SJCRH30 (cell line): ENCODE results near the gene P4HA1. TPM values are rescaled to one million over a fixed set of nuclear protein-coding genes. Genes with fewer than 3 reads are reported as not detected.
"Not testable (repeated sequence)": the region's sequence is repeated elsewhere in the genome, so short reads cannot be mapped to it uniquely, and the experiment has no call there.

ENCODE experiments used
- DNase-seq, 2 experiments: peaks; one replicate each; pipeline ENCODE4 v3.0.0-alpha.2; 2015 to 2020
- H3K27ac ChIP-seq: fragments of 250-450 bp; sonication (Bioruptor Pico); 2 replicates; pipeline ENCODE4 v1.5.1; 2020; ENCODE audit warnings: mild to moderate bottlenecking, moderate library complexity
- H3K27me3 ChIP-seq: fragments of 250-450 bp; sonication (Bioruptor Pico); 2 replicates; pipeline ENCODE4 v1.5.1; 2020; ENCODE audit warnings: mild to moderate bottlenecking, moderate library complexity
- H3K36me3 ChIP-seq: fragments of 250-450 bp; sonication (Bioruptor Pico); 2 replicates; pipeline ENCODE4 v1.5.1; 2020; ENCODE audit warnings: mild to moderate bottlenecking, moderate library complexity
- H3K4me1 ChIP-seq: fragments of 250-450 bp; sonication (Bioruptor Pico); 2 replicates; pipeline ENCODE4 v1.5.1; 2020; ENCODE audit warnings: mild to moderate bottlenecking, moderate library complexity
- H3K4me3 ChIP-seq: fragments of 250-450 bp; sonication (Bioruptor Pico); 2 replicates; pipeline ENCODE4 v1.5.1; 2020; ENCODE audit warnings: mild to moderate bottlenecking, moderate library complexity
- H3K9me3 ChIP-seq: fragments of 250-450 bp; sonication (Bioruptor Pico); replicated peaks from 2 replicates; pipeline ENCODE4 v1.5.1; 2020; ENCODE audit warnings: mild to moderate bottlenecking, moderate library complexity
- total RNA-seq: library from RNA; depleted of rRNA; stranded (reverse); fragments of >200 nt; shearing (Covaris generic); gene quantifications from 2 replicates; pipeline ENCODE4 v1.2.3, GENCODE V29; 2014; rRNA removed

The P4HA1 gene
- total RNA-seq, result 78.0 and 82.4 TPM in 2 replicates

DNA sequence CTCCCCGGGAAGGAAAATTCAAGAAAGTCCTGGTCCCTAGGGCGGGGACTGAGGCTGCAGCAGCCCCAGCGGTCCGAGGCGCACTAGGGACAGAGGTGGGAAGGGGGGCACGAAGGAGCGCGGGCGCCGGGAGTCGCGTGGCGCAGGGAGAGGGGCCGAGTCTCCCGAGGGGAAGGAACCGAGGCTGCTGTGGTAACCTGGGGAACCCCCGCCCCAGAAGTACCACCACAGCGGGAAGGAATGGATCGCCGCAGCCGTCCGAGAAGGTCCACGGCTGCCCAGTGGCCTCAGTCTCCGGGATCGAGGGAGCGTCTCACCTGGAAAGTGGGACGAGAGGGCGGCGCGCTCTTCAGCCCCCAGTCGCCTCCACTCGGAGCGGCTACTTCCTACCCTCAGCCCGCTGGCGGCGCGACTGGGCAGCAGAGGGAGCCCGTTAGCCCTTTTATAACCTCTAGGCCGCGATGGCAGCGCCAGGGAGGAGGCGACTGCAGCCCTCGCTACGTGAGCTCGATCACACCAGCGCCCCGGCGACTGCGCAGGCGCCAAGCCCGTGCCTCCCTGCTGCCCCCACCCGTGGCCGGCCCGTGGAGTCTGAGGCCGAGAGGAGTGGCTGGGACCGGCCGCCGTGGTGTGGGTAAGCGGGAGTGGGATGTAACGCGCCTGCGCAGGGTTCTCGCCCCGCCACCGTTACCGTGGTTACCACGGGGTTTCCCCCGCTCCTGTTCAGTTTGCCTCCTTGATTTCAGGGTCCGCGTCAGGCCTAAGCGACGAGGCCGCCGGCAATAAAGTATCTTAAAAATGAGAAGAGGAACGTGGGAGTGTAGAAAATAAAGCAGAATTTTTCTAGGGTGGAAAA lies at the start of gene P4HA1:
Gene P4HA1, minus strand, starts transcription at position 418 of the 856 bp plus-strand sequence. CDS start 21,983 bp downstream, outside the sequence.
- no peaks in the 10 kb centered on the region for H3K27me3 ChIP-seq

DNA sequence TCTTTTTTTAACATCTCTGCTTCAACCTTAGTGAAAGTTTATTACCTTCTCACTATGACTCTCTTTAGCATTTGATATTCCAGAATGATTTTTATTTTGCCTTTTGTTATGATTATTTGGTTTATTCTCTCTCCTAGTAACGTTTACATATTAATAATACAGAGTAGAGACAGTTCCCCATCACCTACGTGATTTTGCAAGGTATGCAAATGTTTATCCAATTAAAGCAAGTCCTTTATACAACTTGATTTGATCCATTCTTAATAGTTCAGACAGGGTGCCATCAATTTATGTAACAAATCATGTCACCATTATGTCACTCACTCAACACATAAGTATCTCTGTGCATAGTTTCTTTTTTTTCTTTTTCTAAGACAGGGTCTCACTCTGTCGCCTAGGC lies 44.9 kb upstream of the P4HA1 start:
- no peak for DNase-seq
- Histone ChIP-seq H3K27me3 (no peaks in the 10 kb centered on the region), H3K4me1 (no peaks in the 10 kb centered on the region), H3K27ac (no peak overlapping the region), H3K36me3 (peaks cover 66% of the 10 kb centered on the region), H3K4me3 (no peak overlapping the region), H3K9me3 (no peaks in the 10 kb centered on the region)

More for the DNA sequence above, at the start of gene P4HA1:
- H3K4me3 ChIP-seq, result peak within 1 kb of the TSS; percentile 72
- no peaks in the 10 kb centered on the region for H3K9me3 ChIP-seq
- H3K27ac ChIP-seq, result peak within 1 kb of the TSS; percentile 57
- peak; percentile 99 for DNase-seq
- no peaks in the 10 kb centered on the region for H3K4me1 ChIP-seq
- no peaks in the 10 kb centered on the region for H3K36me3 ChIP-seq

DNA sequence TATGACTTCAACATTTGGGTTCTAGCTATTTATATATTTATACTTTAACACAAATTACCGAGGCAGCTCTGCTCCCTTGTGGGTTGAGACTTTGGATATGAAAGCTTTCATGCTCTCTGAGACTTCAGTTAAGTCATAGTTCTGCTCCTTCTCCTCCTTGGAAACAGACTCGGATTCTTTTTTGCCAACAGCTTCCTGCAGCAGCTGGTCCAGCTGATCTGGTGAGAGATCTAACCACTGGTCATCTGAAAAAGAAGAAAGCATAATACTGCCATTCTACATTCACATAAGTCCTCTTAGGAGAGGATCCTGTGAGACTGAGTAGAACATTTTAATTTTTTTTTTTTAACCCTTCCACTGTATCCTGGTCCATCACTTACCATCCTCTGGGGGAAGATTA lies 42.6 kb upstream of the P4HA1 start:
- no peaks in the 10 kb centered on the region for H3K4me1 ChIP-seq
- H3K4me3 ChIP-seq, result no peak overlapping the region
- H3K27ac ChIP-seq, result no peak overlapping the region
- DNase-seq, result no peak
- H3K27me3 ChIP-seq, result no peaks in the 10 kb centered on the region
- no peaks in the 10 kb centered on the region for H3K9me3 ChIP-seq
- peaks cover 74% of the 10 kb centered on the region for H3K36me3 ChIP-seq

DNA sequence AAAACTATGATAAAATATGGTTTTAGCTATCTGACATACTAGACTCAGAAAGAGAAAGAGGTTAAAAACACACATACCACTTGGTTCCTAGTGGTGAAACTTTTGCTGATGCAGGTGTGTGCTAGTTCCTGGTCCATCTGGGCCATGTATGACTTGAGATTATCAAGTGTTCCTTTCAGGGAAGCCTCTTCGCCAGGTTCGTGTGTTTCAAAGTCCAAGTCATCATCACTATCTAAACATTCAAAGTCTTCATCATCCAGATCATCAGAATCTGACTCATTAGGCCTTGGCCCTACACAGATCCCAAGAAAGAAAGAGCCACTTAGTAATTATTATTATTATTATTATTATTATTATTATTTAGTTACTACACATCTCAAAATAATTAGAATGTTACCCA lies 40.0 kb upstream of the P4HA1 start:
- Histone ChIP-seq H3K36me3 (peaks cover 88% of the 10 kb centered on the region), H3K4me3 (no peak overlapping the region), H3K27ac (no peak overlapping the region), H3K9me3 (no peaks in the 10 kb centered on the region), H3K4me1 (no peaks in the 10 kb centered on the region), H3K27me3 (no peaks in the 10 kb centered on the region)
- no peak for DNase-seq

DNA sequence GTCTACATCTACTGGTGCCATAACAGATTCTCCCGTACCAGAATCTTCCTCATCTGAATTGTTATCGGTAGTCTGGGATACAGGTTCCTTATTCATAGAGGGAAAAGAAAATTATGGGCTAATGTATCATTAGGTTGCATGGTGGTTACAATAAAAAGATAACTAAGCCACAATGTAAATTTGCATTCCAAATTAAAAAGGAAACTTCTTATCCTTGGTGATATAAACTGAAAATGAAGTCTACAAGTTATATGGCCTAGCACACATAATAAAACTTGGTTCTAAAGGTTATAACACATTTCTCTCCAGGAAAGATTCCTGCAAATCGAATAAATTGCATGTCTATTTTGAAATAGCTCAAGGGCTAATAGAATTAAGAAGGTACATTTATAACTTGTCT lies 38.1 kb upstream of the P4HA1 start:
- H3K36me3 ChIP-seq, result peaks cover 85% of the 10 kb centered on the region
- no peaks in the 10 kb centered on the region for H3K4me1 ChIP-seq
- H3K9me3 ChIP-seq, result no peaks in the 10 kb centered on the region
- no peak overlapping the region for H3K27ac ChIP-seq
- no peaks in the 10 kb centered on the region for H3K27me3 ChIP-seq
- H3K4me3 ChIP-seq, result no peak overlapping the region
- DNase-seq, result no peak

DNA sequence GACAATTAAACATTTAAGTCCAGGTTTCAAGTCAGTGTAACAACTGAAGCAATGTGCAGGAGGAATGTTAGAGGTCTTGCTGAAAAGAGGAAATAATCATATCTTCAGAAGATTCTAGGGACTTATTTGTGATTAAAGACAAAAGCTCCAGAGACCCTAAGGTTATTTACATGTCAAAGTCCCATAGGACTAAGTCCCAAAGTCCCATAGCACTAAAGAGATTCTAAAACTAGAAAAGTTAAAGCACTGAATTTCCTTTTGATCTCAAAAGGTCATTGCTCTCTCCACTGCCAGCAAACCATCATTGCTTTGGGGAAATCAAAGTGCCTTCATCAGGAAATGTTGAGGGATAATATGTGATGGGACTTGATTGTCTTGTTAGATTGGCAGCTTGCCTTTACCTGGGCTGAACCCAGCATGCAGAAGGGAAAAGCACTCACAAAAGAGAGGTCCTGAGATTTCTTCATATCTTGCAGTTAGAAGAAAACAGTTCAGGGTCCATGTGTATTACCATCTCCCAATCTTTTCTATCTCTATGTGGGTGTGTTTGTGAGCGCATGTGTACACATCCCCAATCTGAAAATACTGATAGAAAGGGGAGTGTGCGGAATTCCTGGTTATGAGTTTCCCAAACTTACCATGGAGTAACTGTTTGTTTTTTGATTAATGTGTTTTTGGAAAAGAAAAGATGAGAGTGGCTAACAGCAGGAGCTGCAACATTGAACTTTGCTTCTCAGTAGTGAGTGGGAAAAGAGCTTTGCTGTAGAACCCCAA lies 35.4 kb upstream of the P4HA1 start:
- no peak overlapping the region for H3K27ac ChIP-seq
- no peaks in the 10 kb centered on the region for H3K9me3 ChIP-seq
- H3K4me1 ChIP-seq, result no peaks in the 10 kb centered on the region
- H3K27me3 ChIP-seq, result no peaks in the 10 kb centered on the region
- DNase-seq, result no peak
- no peak overlapping the region for H3K4me3 ChIP-seq
- H3K36me3 ChIP-seq, result peaks cover 67% of the 10 kb centered on the region

DNA sequence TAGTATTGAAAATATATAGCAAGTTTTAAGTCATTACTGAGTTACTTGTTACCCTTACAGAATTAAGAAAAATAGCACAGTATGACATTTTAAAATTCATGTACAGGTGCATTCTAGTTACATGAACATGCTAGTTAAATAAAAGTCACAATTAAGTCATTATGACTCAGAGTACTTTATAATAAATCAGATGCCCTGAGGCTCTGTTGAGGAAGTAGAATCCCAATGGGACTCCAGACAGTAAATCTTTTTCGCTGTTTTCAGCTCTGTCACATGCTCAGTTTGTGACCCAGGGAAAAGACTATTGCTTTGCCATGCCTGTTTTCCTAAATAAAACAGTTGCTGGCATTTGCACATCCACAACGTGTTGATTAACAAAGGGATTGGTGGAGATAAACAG lies 34.6 kb upstream of the P4HA1 start:
- Histone ChIP-seq H3K27me3 (no peaks in the 10 kb centered on the region), H3K4me1 (no peaks in the 10 kb centered on the region), H3K36me3 (peaks cover 61% of the 10 kb centered on the region), H3K27ac (no peak overlapping the region), H3K4me3 (no peak overlapping the region), H3K9me3 (no peaks in the 10 kb centered on the region)
- no peak for DNase-seq

DNA sequence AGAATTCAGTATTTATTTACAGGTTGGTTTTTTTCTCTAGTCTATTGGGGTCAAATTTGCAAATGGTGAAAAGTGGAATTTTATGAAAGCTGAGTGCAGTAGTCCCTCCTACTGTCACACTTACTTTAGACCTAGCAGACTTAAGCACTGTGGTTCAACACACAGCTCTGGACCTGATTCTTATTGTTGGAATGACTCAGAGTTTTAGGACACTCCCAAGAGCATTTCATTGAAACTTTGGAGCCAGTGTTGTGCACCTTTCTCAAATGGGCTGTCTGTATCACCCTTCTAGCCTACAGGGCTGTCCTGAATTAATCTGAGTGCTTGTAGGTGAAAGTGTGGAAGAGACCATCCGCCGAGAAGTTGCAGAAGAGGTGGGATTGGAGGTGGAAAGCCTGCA lies 29.7 kb upstream of the P4HA1 start:
- H3K36me3 ChIP-seq, result peaks cover 19% of the 10 kb centered on the region
- no peak overlapping the region for H3K4me3 ChIP-seq
- no peak for DNase-seq
- no peaks in the 10 kb centered on the region for H3K9me3 ChIP-seq
- no peaks in the 10 kb centered on the region for H3K4me1 ChIP-seq
- H3K27me3 ChIP-seq, result no peaks in the 10 kb centered on the region
- H3K27ac ChIP-seq, result no peak overlapping the region

DNA sequence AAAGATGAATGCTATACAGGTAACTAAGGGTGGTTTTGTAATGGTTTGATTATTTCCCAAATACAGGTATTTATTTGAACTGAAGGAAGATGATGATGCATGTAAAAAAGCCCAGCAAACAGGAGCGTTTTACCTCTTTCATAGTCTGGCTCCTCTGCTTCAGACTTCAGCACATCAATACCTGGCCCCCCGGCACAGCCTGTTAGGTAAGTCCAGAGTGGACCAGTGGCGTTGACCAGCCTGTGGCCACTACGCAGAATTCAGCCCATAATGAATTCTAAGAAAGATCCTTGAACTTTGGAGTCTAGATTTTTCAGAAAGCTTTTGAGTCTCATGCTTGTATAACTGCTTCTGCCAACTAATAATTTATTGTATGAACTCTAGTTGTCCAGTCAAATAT lies 23.3 kb upstream of the P4HA1 start:
- H3K4me3 ChIP-seq, result no peak overlapping the region
- H3K4me1 ChIP-seq, result no peaks in the 10 kb centered on the region
- no peak overlapping the region for H3K27ac ChIP-seq
- no peaks in the 10 kb centered on the region for H3K27me3 ChIP-seq
- no peak for DNase-seq
- 0 out of 2 replicates have a peak, but pooled peaks cover 2% of the 10 kb centered on the region for H3K36me3 ChIP-seq
- no peaks in the 10 kb centered on the region for H3K9me3 ChIP-seq

DNA sequence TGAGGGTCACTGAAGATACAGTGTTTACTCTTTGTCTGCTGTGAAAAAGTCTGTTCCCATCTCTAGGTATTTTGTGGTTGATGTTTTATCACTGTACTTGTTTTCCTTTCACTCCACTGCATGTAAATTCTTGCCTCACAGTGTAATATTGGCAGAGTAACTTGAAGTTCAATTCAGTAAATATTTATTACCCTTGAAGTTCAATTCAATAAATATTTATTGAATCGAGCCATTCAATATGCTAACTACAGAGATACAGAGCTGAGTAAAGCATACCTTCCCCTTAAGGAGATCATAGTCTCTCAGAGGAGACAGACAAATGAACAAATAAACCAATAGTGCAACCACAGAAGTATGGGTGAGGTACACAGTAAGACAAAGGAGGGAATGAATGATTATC lies 22.8 kb upstream of the P4HA1 start:
- Histone ChIP-seq H3K36me3 (no peaks in the 10 kb centered on the region), H3K27ac (no peak overlapping the region), H3K4me1 (no peaks in the 10 kb centered on the region), H3K27me3 (no peaks in the 10 kb centered on the region), H3K4me3 (no peak overlapping the region), H3K9me3 (no peaks in the 10 kb centered on the region)
- no peak for DNase-seq

DNA sequence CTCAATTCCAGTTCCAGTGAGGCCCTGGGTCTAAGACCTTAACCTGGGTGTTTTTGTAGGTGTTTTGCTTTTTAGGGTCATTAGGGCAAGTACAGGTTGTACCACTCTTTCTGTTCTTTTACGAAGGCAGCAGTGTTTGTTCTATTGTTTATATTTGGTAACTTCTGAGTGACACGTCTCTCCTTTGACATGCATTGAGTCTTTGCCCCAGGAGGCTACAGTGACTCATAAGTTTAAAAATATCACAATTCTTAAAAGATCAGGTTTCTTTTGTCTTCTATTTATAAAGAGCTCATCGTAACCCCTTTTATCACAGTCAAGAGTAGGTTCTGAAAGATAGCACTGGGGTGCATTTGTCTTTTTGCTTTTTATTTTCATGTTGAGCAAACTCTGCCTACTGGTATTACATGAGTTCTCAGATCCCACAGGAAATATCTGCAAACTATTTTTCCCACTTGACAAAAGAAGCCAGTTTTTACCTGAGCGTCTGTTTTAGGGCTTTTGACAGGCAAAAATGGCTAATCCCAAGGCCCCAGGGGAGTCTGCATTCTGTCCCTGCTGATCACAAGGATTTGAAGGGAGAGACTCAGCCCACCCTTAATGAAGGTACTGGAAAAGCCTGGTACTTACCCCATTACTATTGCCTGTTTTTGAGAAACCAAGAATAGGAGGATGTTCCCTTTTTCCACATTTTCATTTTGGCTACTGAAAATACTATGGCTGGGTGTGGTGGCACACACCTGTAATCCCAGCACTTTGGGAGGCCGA lies 21.5 kb upstream of the P4HA1 start:
- DNase-seq, result no peak
- no peak overlapping the region for H3K27ac ChIP-seq
- no peaks in the 10 kb centered on the region for H3K4me1 ChIP-seq
- H3K27me3 ChIP-seq, result no peaks in the 10 kb centered on the region
- 0 out of 2 replicates have a peak, but pooled peaks cover 2% of the 10 kb centered on the region for H3K36me3 ChIP-seq
- H3K9me3 ChIP-seq, result no peaks in the 10 kb centered on the region
- no peak overlapping the region for H3K4me3 ChIP-seq

DNA sequence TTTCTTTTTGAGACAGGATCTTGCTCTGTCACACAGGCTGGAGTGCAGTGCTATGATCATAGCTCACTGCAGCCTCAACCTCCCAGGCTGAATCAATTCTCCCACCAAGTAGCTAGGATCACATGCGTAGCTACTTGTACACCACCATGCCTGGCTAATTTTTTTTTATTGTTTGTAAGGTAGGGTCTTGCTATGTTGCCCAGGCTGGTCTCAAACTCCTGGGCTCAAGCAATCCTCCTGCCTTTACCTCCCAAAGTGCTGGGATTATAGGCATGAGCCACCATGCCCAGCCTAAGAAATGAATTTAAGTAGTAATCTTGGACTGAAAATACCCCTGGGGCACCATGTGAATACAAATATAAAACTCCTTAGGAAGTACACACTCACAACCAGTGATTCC lies 19.4 kb upstream of the P4HA1 start:
- H3K9me3 ChIP-seq, result no peaks in the 10 kb centered on the region
- H3K27ac ChIP-seq, result no peak overlapping the region
- 0 out of 2 replicates have a peak, but pooled peaks cover 2% of the 10 kb centered on the region for H3K36me3 ChIP-seq
- H3K27me3 ChIP-seq, result no peaks in the 10 kb centered on the region
- no peak for DNase-seq
- H3K4me1 ChIP-seq, result no peaks in the 10 kb centered on the region
- no peak overlapping the region for H3K4me3 ChIP-seq

DNA sequence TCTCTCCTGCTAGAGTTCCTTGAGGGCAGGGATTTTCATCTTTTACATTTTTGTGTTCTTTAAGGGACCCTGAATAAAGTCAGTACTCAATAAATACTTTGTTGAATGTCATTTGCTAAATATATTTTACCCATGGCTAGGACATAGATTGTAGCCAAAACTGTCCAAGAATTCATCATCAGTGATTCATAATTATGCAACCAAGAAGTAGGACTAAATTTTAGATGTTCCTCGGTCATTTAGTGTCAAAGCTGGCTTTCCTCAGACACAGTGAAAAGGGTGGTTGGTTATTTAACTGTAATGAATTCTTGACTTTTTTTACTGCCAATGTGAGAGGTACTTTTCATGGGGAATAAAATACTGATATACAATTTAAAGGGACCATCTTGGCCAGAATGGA lies 16.9 kb upstream of the P4HA1 start:
- Histone ChIP-seq H3K27ac (no peak overlapping the region), H3K4me3 (no peak overlapping the region), H3K9me3 (0 out of 2 replicates have a peak, but pooled peaks cover 2% of the 10 kb centered on the region), H3K4me1 (no peaks in the 10 kb centered on the region), H3K27me3 (no peaks in the 10 kb centered on the region), H3K36me3 (peaks cover 7% of the 10 kb centered on the region; the same call in 1 of the 2 replicates)
- DNase-seq, result no peak

DNA sequence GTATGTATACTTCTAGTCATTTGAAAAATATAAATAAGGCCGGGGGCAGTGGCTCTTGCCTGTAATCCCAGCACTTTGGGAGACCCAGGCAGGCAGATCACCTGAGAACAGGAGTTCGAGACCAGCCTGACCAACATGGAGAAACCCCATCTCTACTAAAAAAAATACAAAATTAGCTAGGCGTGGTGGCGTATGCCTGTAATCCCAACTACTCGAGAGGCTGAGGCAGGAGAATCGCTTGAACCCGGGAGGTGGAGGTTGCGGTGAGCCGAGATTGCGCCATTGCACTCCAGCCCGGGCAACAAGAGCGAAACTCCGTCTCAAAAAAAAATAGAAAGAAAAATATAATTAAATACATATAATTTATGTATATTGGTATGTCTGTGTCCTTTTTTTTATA lies 15.4 kb upstream of the P4HA1 start:
- H3K27me3 ChIP-seq, H3K9me3 ChIP-seq, H3K4me3 ChIP-seq, H3K27ac ChIP-seq, H3K4me1 ChIP-seq, H3K36me3 ChIP-seq, DNase-seq: not testable (repeated sequence)
